Islet precursor cell (in vitro differentiated cells): Measurements from ENCODE around the gene SGCE.
A peak's percentile ranks its signal among the peaks of the same experiment; 100 is the strongest.
"Not testable (repeated sequence)": the region's sequence is repeated elsewhere in the genome, so short reads cannot be mapped to it uniquely, and the experiment has no call there.

Experiments
- DNase-seq: peaks from one replicate; pipeline ENCODE4 v3.0.0-alpha.2; 2018

SGCE gene, protein sequence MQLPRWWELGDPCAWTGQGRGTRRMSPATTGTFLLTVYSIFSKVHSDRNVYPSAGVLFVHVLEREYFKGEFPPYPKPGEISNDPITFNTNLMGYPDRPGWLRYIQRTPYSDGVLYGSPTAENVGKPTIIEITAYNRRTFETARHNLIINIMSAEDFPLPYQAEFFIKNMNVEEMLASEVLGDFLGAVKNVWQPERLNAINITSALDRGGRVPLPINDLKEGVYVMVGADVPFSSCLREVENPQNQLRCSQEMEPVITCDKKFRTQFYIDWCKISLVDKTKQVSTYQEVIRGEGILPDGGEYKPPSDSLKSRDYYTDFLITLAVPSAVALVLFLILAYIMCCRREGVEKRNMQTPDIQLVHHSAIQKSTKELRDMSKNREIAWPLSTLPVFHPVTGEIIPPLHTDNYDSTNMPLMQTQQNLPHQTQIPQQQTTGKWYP

GRCh38 chr7:94655848-94656657 is at the start of gene SGCE:
SGCE (minus strand) TSS chr7:94656133; CDS start chr7:94656098, 35 bp downstream.
- DNase-seq, result peak; percentile 92

DNA sequence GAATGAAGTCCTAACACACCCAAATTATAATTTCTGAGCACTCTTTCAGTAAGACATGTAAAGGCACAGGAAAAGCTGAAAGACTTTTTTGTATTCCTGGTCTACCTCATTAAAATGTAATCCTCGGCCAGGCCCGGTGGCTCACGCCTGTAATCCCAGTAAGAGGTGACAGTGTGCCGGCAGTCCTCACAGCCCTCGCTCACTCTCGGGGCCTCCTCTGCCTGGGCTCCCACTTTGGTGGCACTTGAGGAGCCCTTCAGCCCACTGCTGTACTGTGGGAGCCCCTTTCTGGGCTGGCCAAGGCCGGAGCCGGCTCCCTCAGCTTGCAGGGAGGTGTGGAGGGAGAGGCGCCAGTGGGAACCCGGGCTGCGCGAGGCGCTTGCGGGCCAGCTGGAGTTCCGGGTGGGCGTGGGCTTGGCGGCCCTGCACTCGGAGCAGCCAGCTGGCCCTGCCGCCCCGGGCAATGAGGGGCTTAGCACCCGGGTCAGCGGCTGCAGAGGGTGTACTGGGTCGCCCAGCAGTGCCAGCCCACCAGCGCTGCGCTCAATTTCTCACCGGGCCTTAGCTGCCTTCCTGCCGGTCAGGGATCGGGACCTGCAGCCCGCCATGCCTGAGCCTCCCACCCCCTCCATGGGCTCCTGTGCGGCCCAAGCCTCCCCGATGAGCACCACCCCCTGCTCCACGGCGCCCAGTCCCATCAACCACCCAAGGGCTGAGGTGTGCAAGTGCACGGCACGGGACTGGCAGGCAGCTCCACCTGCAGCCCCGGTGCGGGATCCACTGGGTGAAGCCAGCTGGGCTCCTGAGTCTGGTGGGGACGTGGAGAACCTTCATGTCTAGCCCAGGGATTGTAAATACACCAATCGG is 49.5 kb upstream of the SGCE start:
- DNase-seq, result not testable (repeated sequence)

DNA sequence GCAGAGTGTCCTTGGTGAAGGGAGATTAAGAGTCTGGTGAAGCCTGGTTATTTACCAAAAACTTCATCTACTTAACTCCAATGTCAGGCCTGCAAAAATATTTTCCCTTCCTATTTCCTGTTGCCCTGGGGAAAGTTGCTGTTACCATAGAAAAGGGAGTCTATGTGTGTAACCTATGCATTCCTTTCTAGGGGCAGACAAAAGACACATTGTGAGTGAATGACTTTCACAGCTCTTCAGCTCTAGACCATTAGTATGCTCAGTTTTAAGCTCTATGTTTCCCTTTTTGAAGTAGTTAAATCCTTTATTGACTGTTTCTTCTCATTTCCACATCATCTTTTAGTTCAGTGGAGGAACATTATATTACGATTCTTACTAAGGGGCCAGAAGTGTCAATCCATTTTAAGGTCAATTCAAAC is 45.6 kb upstream of the SGCE start:
- DNase-seq, result peak; percentile 61

GRCh38 chr7:94700926-94701554 is 45.1 kb upstream of the SGCE start:
- DNase-seq, result no peak

DNA sequence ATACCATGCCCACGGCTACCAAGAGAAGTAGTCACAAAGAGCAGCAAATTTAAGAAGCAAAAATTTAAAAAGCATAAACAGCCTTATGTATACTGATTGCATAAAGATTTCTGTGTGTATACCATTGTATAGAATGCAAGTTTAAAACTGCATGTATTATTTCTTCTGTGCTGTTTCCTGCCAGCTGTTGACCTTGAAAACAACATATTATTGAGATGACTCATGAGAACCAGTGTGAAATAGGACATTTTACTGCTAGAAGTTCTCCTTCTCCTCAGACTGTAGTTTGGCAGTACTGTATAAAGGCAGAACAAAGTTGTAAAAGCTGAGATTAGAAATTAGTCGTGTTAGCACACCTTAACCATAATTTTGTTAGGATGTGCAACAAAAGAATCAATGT is 42.3 kb upstream of the SGCE start:
- DNase-seq, result no peak

DNA sequence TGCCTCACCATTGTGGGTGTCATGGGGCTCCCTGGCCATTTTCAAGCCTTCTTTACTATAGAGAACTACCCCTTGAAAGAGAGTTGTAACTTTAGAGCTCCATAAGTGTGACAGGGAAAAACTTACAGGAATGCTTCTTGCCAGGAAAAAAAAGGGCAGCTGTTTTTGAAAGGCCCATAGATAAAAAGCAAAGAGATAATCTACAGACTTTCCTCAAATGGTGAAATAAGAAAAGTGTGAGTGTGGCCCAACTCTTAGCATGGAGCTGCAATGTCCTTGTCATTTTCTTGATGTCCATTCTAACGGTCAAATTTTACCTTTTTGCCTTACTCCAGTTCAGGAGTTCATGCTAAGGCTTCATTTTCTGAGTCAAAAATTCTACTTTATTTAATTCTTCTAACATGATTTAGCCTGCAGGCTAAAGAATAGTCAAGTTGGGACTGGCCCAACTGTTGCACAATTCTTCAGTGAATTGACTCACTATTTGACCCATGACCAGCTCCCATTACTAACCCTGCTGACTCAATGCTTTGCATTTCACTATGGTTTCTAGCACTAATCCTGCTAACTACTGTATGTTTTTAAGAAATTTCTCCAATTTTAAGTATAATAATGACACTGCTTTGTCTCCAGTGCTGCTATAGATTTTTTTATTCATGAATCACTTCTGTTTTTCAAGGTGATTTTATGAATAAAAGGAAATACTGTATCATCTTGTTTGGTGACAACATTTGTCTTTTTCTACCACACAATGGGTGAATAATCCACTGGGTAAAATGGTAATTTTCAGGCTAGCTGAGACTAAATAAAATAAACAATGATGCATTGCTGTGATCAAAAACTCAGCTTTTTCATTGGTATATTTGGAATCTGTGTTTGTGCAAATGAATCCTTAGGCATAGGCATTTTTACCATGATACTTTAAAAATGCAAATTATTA is 41.4 kb upstream of the SGCE start:
- DNase-seq, result peak; percentile 56

DNA sequence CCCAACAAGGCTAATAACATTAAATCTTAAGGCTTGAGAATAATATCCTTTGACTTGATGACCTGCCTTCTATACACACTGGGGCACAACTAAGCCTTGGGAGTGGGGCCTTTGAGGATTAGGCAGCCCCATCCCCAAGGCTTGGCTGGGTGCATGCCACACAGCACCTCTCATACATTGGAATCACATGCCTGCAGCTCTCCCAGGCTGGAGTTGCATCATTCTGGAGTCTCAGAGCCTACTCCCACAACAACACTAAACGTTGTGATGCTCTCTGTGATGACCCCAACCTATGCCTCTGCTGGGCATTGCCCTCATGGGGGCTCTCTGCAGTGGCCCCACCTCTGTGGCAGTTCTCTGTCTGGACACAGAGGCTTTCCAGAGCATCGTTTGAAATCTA is 31.9 kb upstream of the SGCE start:
- DNase-seq, result peak; percentile 54

GRCh38 chr7:94687076-94687475 is 31.1 kb upstream of the SGCE start:
- no peak for DNase-seq

DNA sequence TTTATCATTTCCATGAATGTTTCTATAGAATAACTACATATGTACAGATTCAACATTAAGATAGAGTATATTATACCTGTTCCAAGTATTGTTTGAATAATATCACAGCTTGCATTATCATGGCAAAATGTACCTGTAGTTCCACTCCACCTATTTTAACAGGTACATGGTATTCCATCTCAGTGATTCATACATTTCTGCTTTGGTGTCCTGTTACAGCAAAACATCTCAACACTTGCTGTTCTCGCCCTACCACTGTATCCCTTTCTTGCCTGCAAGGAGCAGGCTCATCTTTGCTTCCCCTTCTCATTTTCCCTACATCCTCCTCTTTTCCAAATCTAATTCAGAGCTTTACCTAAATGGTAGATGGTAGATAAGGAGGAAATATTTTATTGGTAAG is 27.1 kb upstream of the SGCE start:
- DNase-seq, result no peak

- DNase-seq, result no peak
Measured at GRCh38 chr7:94679358-94679757, 23.4 kb upstream of the SGCE start.

GRCh38 chr7:94676431-94676830 is 20.5 kb upstream of the SGCE start:
- no peak for DNase-seq

DNA sequence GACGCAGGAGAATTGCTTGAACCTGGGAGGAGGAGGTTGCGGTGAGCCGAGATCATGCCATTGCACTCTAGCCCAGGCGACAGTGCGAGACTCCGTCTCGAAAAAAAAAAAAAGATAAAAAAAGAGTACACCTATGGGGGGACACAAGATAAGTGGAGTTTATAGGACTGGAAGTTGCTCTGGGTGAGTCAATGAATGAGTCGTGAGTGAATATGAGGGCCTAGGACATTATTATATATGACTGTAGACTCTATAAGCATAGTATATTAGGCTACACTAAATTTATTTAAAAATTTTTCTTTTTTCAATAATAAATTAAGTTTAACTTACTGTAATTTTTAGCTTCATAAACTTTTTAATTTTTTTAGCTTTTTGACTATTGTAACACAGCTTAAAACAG is 19.4 kb upstream of the SGCE start:
- DNase-seq, result no peak

- no peak for DNase-seq
Measured at GRCh38 chr7:94671444-94672235, 15.7 kb upstream of the SGCE start.

GRCh38 chr7:94669773-94670495 is 14.0 kb upstream of the SGCE start:
- no peak for DNase-seq

DNA sequence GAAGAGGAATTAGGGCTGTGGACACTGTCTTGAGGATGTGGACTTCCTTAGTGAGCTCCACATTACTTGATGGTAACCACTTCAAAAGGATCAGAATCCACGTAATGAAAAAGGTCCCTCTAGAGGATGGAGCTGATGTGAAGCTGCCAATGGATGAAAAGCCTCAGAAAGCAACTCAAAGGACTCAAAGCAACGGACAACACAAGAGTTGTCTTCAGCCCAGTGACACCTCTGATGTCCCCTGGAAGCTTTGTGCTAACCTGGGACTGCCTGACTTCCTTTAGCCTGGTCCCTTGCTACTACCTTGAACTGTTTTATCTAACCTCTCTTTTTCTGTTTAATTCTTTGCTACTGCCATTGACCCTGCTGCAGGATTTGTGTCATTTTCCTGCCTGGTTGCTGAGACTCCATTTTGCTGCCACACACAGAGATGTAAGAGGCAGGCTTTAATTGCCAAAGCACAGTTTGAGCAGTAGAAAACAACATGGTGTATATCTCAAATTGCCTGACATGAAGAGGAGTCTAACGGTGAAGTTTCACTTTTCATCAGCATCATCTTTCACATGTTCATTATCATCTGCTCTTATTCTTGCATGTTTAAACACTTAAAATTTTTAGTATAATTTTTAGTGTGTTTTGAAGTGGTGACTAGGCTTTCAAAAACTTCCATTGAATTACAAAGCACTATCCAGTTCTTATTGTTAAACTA is 11.1 kb upstream of the SGCE start:
- no peak for DNase-seq

- no peak for DNase-seq
Measured at GRCh38 chr7:94665426-94665825, 9.5 kb upstream of the SGCE start.

GRCh38 chr7:94664023-94664422 is 8.1 kb upstream of the SGCE start:
- DNase-seq, result no peak

DNA sequence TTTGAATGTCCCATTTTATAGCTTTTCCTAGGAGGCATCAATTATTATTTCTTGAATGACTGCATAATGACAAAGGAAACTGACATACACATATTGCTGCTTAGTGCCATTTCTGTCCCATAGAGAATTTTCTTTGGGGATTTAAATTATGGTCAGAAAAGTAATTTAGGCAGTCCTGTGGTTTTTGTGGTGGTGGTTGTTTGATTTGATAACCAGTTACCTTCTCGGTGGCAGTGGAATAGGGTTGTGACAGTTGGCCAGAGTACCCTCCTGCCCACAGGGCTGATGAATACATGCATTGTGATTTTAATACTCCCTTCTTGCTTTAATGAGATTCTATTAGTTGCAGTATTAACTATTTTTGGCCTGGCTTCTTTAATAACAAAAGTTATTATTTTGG is 6.6 kb upstream of the SGCE start:
- no peak for DNase-seq

DNA sequence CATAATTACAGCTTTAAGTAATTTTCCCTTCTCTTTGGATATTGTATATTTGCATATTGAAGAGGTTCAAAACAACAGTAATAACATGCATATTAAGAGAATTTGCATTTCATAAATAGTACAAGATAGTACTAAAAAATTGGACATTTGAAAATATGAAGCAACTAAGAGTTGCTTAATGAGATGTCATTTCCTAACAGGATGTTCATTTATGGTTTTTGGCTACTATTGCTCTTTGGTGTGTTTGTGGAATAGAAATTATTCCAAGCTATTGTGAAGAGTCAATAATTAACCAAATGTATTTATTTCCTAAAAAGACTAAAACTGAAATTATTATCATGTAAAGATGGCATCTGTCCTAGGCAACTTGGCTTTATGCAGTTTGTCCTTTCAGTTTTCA is 4.1 kb upstream of the SGCE start:
- DNase-seq, result no peak
